Astrocyte of the spinal cord (primary cell): ENCODE data around the gene KAZN.

Experiments
- DNase-seq: peaks from one replicate; pipeline ENCODE4 v3.0.0; 2011; ENCODE audit warnings: low read depth, low spot score
- H3K4me3 ChIP-seq: 2 replicates; pipeline ENCODE4 v1.5.1; 2011; ENCODE audit warnings: low read depth, mild to moderate bottlenecking, low read length, moderate library complexity
- CTCF ChIP-seq: IDR thresholded peaks from 2 replicates; pipeline ENCODE4 v1.5.1; 2012; ENCODE audit warnings: low read depth, mild to moderate bottlenecking, low read length, inconsistent platforms
- in situ Hi-C: cut with HindIII; loops from 2 replicates; pipeline ENCODE4 v1.10.0; 2017; ENCODE audit warnings: low sequenced_read_pairs

KAZN gene

DNA sequence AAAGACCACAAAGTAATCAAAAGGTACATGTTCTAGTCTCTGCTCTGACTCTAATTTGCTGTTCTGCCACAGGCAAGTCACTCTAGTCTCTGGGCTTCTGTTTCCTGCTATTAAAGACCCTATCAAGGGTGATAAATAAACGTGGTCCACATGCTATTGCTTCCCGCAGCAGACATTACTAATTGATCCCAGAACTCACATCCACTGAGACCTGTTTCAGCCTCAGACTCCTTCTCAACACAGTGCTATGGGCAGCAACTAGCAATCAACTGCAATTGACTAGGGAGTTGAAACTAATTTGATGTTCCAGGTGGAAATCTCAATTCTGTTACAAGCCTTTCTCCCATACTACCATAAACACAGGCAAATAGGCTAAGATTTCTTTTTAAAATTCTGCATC lies 150.5 kb downstream of the KAZN start:
- in situ Hi-C loops: no loop called here
- TF ChIP-seq CTCF: no peak
- DNase-seq: no peak
- H3K4me3 ChIP-seq: no peak overlapping the region

GRCh38 chr1:14750490-14750889 lies 152.0 kb downstream of the KAZN start:
- TF ChIP-seq CTCF: no peak
- no peak overlapping the region for H3K4me3 ChIP-seq
- in situ Hi-C loops: no loop called here
- no peak for DNase-seq

DNA sequence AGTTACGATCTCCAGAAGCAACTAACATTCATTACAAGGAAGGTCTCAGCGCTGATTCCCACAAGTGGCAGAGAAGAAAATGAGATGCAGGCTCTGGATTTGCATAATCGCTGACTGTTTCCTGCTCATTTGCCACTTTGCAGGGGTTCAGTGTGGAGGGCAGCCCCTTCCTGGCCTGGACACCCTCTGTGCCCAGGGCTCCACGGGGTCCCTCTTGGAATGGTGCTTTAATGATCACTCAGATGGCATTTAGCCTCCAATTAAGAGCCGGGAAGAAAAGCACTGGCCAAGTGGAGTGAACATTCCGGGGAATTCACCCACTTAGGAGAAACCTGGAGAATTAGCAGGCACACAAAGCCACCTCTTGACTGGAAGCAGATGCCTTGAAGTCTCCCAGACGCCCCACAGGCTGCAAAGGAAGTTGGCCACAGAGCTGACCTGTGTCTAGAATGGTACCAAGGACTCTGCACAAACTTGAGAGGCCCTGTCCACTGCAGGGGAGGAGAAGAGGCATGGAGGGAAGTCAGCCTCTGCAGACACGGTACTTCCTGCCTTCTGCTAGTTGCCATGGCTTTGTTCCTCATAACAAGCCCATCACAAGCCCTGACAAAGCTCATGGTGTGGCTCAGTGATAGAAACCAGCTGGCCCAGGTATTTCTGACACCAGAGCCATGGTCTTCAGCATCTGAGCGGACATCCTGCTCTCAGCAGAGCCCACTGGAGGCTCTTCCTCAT lies 157.2 kb downstream of the KAZN start:
- H3K4me3 ChIP-seq: no peak overlapping the region
- no peak for DNase-seq
- in situ Hi-C loops: no loop called here
- no peak for TF ChIP-seq CTCF

DNA sequence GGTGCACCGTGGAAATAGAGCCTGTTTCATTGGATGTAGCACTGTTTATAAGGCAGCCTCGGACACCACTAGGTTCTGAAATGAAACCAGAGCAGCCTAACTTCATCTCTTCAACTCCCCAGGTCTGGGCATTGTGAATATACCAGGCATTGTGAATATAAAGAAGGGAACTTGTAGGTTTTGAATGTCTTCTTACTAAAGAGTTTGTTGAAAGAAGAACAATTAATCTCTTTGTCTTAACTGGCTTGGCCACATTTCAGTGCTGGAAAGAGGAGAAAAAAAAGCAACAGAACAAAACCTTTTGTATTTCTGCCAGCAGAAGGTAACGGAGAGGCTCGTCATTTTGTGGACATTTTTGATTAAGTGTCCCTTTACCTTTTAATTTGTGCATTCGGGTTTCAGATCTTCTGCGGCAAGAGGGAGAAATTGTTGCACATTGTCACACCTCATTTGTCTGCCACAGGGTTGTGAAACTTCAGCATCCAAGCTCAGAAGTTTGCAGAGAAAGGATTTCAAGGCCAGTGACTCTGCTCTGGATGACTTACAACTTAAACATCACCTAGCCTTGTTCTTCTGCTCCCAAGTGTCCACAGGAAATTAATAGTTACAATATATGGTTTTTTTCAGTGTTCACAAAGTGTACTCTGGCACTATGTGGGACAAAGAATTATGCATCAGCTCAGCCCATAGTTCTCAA lies 158.3 kb downstream of the KAZN start:
- no peak for DNase-seq
- TF ChIP-seq CTCF: no peak
- no peak overlapping the region for H3K4me3 ChIP-seq
- in situ Hi-C loops: no loop called here

DNA sequence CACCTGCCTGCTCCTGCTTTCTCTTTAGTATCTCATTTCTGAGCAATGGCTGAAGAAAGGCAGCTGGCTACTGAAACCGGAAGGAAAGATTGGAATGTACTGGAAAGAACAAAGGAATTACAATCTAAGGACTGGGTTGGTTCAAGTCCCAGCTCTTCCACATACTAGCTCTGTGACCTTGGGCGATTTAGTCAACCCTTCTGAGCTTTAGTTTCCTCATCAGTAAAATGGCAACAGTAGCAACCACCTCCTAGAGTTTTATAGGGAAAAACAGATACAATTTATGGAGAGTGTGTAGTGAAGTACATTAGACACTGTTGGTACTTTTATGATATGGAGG lies 158.8 kb downstream of the KAZN start:
- DNase-seq: no peak
- in situ Hi-C loops: no loop called here
- no peak for TF ChIP-seq CTCF
- H3K4me3 ChIP-seq: no peak overlapping the region

- TF ChIP-seq CTCF: no peak
- in situ Hi-C loops: no loop called here
These were observed 160.7 kb downstream of the KAZN start for GRCh38 chr1:14759042-14759818.

More at GRCh38 chr1:14759042-14759818, 160.7 kb downstream of the KAZN start:
- H3K4me3 ChIP-seq: no peak overlapping the region
- no peak for DNase-seq
